OCI-LY3 (cell line): ENCODE measurements around the gene ADA.

ENCODE experiments used
- EZH2phosphoT487 ChIP-seq: fragments of 200-600 bp; shearing (Covaris generic); IDR thresholded peaks from 2 replicates; pipeline ENCODE4 v1.6.1; 2018; ENCODE audit warnings: antibody characterized with exemption, mixed run types, low read depth
- TF ChIP-seq, protein P1 (sequence below): fragments of 200-600, 300-600 bp; sonication (generic); IDR thresholded peaks from 2 replicates; pipeline ENCODE4 v1.5.1; 2014; ENCODE audit warnings: antibody characterized with exemption, low read length, low read depth

- TF ChIP-seq, protein P1, sequence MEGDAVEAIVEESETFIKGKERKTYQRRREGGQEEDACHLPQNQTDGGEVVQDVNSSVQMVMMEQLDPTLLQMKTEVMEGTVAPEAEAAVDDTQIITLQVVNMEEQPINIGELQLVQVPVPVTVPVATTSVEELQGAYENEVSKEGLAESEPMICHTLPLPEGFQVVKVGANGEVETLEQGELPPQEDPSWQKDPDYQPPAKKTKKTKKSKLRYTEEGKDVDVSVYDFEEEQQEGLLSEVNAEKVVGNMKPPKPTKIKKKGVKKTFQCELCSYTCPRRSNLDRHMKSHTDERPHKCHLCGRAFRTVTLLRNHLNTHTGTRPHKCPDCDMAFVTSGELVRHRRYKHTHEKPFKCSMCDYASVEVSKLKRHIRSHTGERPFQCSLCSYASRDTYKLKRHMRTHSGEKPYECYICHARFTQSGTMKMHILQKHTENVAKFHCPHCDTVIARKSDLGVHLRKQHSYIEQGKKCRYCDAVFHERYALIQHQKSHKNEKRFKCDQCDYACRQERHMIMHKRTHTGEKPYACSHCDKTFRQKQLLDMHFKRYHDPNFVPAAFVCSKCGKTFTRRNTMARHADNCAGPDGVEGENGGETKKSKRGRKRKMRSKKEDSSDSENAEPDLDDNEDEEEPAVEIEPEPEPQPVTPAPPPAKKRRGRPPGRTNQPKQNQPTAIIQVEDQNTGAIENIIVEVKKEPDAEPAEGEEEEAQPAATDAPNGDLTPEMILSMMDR: no peak
- TF ChIP-seq EZH2phosphoT487: no peak
Observed at GRCh38 chr20:44598423-44599305, 52.8 kb downstream of the ADA start.
